ENCODE results near the gene BFAR.

The BFAR gene

DNA sequence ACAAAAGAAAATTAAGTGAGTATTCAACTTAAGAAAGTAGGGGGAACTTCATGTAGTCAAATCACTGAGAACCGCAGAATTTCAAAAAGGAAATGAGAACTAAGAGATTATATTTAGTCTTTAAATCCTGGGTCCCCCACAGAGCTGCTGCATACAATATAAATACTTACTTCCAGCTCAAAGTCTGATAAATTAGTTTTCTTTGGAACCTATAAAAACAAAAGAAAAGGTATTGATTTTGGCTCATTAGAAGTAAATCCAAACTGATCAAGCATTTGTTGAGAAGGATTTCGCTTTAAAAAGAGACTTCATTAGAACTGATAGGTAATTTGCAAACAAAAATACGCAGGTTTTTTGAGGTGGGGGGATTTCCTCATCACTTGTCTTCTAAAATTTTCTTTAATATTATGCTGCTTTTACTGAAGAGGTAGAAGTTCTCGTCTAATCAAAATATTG is 24.6 kb upstream of the BFAR start:
- DNase-seq (ENCODE audit: low read depth) = no peak
- TF ChIP-seq, protein P1, sequence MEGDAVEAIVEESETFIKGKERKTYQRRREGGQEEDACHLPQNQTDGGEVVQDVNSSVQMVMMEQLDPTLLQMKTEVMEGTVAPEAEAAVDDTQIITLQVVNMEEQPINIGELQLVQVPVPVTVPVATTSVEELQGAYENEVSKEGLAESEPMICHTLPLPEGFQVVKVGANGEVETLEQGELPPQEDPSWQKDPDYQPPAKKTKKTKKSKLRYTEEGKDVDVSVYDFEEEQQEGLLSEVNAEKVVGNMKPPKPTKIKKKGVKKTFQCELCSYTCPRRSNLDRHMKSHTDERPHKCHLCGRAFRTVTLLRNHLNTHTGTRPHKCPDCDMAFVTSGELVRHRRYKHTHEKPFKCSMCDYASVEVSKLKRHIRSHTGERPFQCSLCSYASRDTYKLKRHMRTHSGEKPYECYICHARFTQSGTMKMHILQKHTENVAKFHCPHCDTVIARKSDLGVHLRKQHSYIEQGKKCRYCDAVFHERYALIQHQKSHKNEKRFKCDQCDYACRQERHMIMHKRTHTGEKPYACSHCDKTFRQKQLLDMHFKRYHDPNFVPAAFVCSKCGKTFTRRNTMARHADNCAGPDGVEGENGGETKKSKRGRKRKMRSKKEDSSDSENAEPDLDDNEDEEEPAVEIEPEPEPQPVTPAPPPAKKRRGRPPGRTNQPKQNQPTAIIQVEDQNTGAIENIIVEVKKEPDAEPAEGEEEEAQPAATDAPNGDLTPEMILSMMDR (conservative IDR thresholded peaks at IDR 0.05; ENCODE audit: control insufficient read depth, insufficient read depth, low read depth, low read length) = no peak

DNA sequence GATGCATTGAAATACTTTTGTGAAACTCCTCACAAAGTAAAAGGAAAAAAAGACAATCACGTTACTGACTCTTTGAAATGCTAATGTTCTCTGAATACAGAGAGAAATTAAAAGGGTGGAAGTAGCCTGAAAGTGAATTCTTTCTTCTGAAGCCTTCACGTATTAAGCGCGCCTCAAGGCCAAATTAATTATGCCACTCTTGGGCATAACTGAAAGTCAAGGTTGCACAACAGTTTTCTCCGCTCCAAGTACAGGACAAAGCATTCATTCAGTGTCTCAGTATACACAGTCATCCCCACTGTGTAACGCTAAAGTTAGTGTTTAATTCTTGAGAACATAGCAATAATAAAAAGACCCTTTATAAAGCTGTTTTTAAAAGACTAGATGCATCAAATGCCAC is 24.1 kb upstream of the BFAR start:
- no peak for DNase-seq (ENCODE audit: low read depth)
- no peak overlapping the region for H3K4me3 ChIP-seq (ENCODE audit: control insufficient read depth, low read depth, low read length)
- TF ChIP-seq, protein P1 (conservative IDR thresholded peaks at IDR 0.05; ENCODE audit: control insufficient read depth, insufficient read depth, low read depth, low read length) = no peak

More for the DNA sequence above, 24.6 kb upstream of the BFAR start:
- no peak overlapping the region for H3K4me3 ChIP-seq (ENCODE audit: control insufficient read depth, low read depth, low read length)

DNA sequence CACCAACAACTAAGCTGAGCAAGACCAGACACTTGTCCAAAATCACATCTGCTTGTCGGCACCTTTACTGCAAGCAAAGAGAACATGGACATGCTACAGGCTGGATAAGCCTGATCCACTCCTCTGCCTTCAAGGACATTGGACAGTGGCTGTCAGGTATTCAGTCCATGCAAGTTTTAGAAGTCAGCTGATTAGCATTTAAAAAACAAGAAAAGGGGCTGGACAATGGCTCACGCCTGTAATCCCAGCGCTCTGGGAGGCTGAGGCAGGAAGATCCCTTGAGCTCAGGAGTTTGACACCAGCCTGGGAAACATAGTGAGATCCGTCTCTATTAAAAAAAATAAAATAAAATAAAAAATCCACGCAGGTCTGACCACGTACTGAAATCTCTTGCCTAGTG is 23.0 kb upstream of the BFAR start:
- no peak overlapping the region for H3K4me3 ChIP-seq (ENCODE audit: control insufficient read depth, low read depth, low read length)
- DNase-seq (ENCODE audit: low read depth) = no peak
- TF ChIP-seq, protein P1 (conservative IDR thresholded peaks at IDR 0.05; ENCODE audit: control insufficient read depth, insufficient read depth, low read depth, low read length) = no peak

DNA sequence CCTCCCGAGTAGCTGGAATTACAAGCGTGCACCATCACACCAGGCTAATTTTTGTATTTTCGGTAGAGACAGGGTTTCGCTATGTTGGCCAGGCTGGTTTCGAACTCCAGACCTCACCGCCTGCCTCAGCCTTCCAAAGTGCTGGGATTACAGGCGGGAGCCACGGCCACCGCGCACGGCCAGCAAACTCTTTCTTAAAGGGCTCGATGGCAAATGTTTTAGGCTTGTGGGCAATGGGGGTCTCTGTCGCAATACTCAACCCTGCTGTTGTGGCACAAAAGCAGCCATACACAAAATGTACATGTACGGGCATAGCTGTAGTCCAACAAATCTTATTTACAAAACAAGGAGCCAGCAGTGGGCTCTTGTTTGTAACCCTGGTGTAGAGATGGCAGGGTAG is 21.1 kb upstream of the BFAR start:
- TF ChIP-seq, protein P1 (conservative IDR thresholded peaks at IDR 0.05; ENCODE audit: control insufficient read depth, insufficient read depth, low read depth, low read length) = no peak
- H3K4me3 ChIP-seq (ENCODE audit: control insufficient read depth, low read depth, low read length) = no peak overlapping the region
- no peak for DNase-seq (ENCODE audit: low read depth)

DNA sequence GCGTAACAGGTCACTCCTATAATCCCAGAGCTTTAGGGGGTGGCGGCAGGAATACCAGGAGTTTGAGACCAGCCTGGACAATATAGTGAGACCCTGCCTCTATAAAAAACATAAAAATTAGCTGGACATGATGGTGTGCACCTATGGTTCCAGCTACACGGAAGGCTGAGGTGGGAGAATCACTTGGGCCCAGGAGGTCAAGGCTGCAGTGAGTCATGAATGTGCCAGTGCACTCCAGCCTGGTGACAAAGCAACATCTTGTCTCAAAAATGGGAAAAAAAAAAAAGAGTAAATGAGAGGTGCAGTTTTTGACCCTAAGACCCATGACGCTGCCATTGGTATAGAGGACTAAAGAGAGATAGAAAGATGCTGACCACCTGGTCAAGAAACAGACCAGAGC is 18.8 kb upstream of the BFAR start:
- TF ChIP-seq, protein P1 (conservative IDR thresholded peaks at IDR 0.05; ENCODE audit: control insufficient read depth, insufficient read depth, low read depth, low read length) = no peak
- no peak for DNase-seq (ENCODE audit: low read depth)

DNA sequence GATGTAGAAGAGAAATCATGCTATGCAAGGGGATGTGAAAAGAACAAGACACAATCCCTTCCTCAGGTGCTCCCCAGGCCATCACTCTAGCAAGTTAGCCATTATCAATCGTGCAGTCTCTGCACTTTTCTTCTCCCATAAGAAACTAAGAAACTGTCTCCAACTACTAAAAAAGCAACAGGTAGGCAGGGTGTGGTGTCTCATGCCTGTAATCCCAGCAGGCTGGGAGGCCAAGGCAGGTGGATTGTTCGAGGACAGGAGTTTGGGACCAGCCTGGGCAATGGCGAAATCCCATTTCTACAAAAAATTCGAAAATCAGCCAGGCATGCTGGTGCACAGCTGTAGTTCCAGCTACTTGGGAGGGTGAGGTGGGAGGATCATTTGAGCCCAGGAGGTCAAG is 16.5 kb upstream of the BFAR start:
- DNase-seq (ENCODE audit: low read depth) = no peak
- TF ChIP-seq, protein P1 (conservative IDR thresholded peaks at IDR 0.05; ENCODE audit: control insufficient read depth, insufficient read depth, low read depth, low read length) = no peak
- no peak overlapping the region for H3K4me3 ChIP-seq (ENCODE audit: control insufficient read depth, low read depth, low read length)

More for the DNA sequence above, 18.8 kb upstream of the BFAR start:
- no peak overlapping the region for H3K4me3 ChIP-seq (ENCODE audit: control insufficient read depth, low read depth, low read length)

DNA sequence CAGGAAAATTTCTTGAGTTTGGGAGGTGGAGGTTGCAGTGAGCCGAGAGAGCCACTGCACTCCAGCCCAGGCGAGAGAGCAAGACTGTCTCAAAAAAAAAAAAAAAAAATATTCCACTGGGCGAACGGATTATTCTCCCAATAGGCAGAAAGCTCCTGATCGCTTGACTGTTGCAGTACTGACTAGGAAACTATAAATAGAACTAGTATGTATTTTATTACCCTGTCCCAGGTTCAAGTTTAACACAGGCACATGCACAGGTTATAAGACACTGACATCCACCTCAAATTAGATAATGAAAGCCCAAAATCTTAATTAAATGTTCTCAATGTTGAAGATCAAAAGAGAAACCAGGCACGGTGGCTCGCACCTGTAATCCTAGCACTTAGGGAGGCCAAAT is 14.2 kb upstream of the BFAR start:
- TF ChIP-seq, protein P1 (conservative IDR thresholded peaks at IDR 0.05; ENCODE audit: control insufficient read depth, insufficient read depth, low read depth, low read length) = no peak
- no peak for DNase-seq (ENCODE audit: low read depth)
- H3K4me3 ChIP-seq (ENCODE audit: control insufficient read depth, low read depth, low read length) = no peak overlapping the region
